IMR-90 (cell line): ENCODE data around the gene AGPAT3.

Source experiments
- BHLHE40 ChIP-seq: fragments of 150-350 bp; IDR thresholded peaks from 2 replicates; pipeline ENCODE4 v1.6.1; 2016; ENCODE audit warnings: mild to moderate bottlenecking, low read depth, low read length
- CEBPB ChIP-seq: IDR thresholded peaks from 2 replicates; pipeline ENCODE4 v1.6.1; 2012; ENCODE audit warnings: low read depth, low read length, improper control_type of control experiment
- CHD1 ChIP-seq: IDR thresholded peaks from 2 replicates; pipeline ENCODE4 v1.6.1; 2012; ENCODE audit warnings: low read depth, low read length, improper control_type of control experiment
- MAFK ChIP-seq: IDR thresholded peaks from 2 replicates; pipeline ENCODE4 v1.6.1; 2012; ENCODE audit warnings: low read depth, low read length, improper control_type of control experiment
- MAZ ChIP-seq: IDR thresholded peaks from 2 replicates; pipeline ENCODE4 v1.6.1; 2012; ENCODE audit warnings: low read depth, mild to moderate bottlenecking, low read length, improper control_type of control experiment, moderate library complexity, borderline replicate concordance
- NFE2L2 ChIP-seq: fragments of 150-350 bp; IDR thresholded peaks from 2 replicates; pipeline ENCODE4 v1.6.1; 2016; ENCODE audit warnings: low read depth, mild to moderate bottlenecking, low read length
- POLR2A ChIP-seq: IDR thresholded peaks from 2 replicates; pipeline ENCODE4 v1.6.1; 2012; ENCODE audit warnings: mild to moderate bottlenecking, low read depth, low read length
- RAD21 ChIP-seq: IDR thresholded peaks from 2 replicates; pipeline ENCODE4 v1.6.1; 2012; ENCODE audit warnings: low read length, improper control_type of control experiment
- RCOR1 ChIP-seq: IDR thresholded peaks from 2 replicates; pipeline ENCODE4 v1.6.1; 2012; ENCODE audit warnings: mild to moderate bottlenecking, low read length, improper control_type of control experiment; ENCODE audit not compliant: insufficient replicate concordance
- RFX5 ChIP-seq: IDR thresholded peaks from 2 replicates; pipeline ENCODE4 v1.8.0; 2012; ENCODE audit warnings: low read depth, mild to moderate bottlenecking, low read length, moderate library complexity
- SMC3 ChIP-seq: fragments of 150-350 bp; IDR thresholded peaks from 2 replicates; pipeline ENCODE4 v1.6.1; 2016; ENCODE audit warnings: low read depth, mild to moderate bottlenecking, antibody characterized with exemption, low read length, moderate library complexity
- TF ChIP-seq, protein P1 (sequence below): conservative IDR thresholded peaks from 2 replicates; pipeline ENCODE4 v1.5.1; 2012; ENCODE audit warnings: mild to moderate bottlenecking, low read depth, low read length, improper control_type of control experiment
- TF ChIP-seq, protein P2 (sequence below): fragments of 150-350 bp; IDR thresholded peaks from 2 replicates; pipeline ENCODE4 v1.6.1; 2017; ENCODE audit warnings: mild to moderate bottlenecking, antibody characterized with exemption, low read length, low read depth

DNA sequence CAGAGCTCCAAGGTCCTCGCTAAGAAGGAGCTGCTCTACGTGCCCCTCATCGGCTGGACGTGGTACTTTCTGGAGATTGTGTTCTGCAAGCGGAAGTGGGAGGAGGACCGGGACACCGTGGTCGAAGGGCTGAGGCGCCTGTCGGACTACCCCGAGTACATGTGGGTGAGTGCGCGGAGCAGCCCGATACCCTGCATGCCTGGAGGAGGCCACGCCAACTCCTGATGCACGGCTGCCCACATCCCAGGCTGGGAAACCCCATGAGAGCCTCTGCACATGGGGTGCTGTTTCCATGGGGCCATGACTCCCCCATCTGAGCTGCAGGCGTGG is 104.1 kb downstream of the AGPAT3 start:
- TF ChIP-seq, protein P1, sequence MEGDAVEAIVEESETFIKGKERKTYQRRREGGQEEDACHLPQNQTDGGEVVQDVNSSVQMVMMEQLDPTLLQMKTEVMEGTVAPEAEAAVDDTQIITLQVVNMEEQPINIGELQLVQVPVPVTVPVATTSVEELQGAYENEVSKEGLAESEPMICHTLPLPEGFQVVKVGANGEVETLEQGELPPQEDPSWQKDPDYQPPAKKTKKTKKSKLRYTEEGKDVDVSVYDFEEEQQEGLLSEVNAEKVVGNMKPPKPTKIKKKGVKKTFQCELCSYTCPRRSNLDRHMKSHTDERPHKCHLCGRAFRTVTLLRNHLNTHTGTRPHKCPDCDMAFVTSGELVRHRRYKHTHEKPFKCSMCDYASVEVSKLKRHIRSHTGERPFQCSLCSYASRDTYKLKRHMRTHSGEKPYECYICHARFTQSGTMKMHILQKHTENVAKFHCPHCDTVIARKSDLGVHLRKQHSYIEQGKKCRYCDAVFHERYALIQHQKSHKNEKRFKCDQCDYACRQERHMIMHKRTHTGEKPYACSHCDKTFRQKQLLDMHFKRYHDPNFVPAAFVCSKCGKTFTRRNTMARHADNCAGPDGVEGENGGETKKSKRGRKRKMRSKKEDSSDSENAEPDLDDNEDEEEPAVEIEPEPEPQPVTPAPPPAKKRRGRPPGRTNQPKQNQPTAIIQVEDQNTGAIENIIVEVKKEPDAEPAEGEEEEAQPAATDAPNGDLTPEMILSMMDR, result no peak
- no peak for TF ChIP-seq POLR2A
- no peak for TF ChIP-seq SMC3
- no peak for TF ChIP-seq RFX5
- TF ChIP-seq BHLHE40, result no peak
- TF ChIP-seq CEBPB, result no peak
- TF ChIP-seq NFE2L2, result no peak
- no peak for TF ChIP-seq RAD21
- no peak for TF ChIP-seq MAFK
- no peak for TF ChIP-seq CHD1
- no peak for TF ChIP-seq RCOR1
- TF ChIP-seq MAZ, result no peak
- TF ChIP-seq, protein P2, sequence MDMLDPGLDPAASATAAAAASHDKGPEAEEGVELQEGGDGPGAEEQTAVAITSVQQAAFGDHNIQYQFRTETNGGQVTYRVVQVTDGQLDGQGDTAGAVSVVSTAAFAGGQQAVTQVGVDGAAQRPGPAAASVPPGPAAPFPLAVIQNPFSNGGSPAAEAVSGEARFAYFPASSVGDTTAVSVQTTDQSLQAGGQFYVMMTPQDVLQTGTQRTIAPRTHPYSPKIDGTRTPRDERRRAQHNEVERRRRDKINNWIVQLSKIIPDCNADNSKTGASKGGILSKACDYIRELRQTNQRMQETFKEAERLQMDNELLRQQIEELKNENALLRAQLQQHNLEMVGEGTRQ, result no peak
